K562 treated with DMSO at 1 percent for 24 hours (cell line): Measurements from ENCODE around the gene CIAO2B. TPM values are rescaled to one million over a fixed set of nuclear protein-coding genes. Genes with fewer than 3 reads are reported as not detected.

ENCODE experiments used
- total RNA-seq: library from RNA; unstranded; fragments of 300-600 nt; gene quantifications from 2 replicates; pipeline ENCODE4 v1.2.3, GENCODE V29; 2022; ENCODE audit warnings: low read depth; ENCODE audit not compliant: insufficient read depth

CIAO2B gene
- total RNA-seq: 267 and 312 TPM in 2 replicates

DNA sequence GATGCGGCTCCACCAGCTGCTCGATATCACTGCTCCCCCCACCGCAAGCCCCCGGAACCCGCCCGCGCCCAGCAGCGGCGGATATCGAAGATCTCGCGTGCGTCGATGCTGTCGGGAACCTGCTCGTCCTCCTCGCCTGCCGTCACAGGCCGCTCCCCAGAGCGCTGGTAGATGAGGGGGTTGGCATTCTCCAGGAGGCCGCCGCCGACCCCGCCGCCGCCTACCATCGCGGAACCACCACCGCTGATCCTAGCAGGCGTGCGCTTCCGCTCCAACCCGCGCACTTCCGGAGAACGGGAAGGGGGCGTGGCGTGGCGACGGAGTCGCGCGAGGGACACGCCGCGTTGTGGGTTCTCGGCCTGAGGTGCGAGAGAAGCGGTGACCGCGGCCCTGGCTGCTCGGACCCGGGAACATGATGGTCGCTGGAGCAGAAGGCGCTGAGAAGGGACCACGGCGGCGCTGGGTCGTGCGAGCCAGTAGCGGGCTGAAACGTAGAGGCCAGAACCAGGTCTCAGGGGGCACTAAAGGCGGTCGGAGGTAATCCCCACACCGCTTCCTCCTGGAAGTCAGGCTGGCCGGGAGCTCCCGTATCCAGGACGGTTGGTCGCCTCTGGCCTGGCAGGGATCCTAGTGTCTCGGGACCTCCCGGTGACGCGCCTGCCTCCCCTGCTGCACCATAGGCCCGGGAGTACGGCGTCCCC lies at the start of gene CIAO2B:
TSS of gene CIAO2B (minus strand) at position 265 of the 701 bp plus-strand sequence. CDS start at position 227, 38 bp downstream.

DNA sequence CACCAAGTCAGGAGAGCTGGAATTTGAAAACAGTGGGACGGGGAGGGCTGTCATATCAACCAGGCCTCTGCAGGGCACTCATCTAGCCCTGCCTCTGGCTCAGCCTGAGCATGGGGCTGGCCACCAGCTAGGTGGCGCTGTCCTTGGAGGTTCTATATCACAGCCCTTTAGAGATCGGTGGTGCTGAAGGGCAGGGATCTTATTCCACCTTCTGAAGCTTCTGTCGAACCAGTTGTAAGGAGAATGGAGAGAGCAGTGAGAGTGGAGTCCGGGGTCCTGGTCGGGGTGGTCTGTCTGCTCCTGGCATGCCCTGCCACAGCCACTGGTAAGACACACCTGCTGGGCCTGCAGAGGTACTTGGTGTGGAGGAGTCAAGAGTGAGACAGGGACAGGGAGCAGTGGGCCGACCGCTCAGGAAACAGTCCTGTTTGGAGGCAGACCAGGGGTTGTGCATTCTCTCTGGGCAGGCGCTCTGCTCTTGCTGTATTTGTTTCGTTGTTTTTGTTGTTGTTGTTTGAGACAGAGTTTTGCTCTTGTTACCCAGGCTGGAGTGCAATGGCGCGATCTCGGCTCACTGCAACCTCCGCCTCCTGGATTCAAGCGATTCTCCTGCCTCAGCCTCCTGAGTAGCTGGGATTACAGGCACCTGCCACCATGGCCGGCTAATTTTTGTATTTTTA lies 27.0 kb upstream of the CIAO2B start, which contains the start of gene CES3:
TSS of gene CES3 (plus strand) at position 202 of the 680 bp plus-strand sequence. CDS start at position 244, 42 bp downstream.

DNA sequence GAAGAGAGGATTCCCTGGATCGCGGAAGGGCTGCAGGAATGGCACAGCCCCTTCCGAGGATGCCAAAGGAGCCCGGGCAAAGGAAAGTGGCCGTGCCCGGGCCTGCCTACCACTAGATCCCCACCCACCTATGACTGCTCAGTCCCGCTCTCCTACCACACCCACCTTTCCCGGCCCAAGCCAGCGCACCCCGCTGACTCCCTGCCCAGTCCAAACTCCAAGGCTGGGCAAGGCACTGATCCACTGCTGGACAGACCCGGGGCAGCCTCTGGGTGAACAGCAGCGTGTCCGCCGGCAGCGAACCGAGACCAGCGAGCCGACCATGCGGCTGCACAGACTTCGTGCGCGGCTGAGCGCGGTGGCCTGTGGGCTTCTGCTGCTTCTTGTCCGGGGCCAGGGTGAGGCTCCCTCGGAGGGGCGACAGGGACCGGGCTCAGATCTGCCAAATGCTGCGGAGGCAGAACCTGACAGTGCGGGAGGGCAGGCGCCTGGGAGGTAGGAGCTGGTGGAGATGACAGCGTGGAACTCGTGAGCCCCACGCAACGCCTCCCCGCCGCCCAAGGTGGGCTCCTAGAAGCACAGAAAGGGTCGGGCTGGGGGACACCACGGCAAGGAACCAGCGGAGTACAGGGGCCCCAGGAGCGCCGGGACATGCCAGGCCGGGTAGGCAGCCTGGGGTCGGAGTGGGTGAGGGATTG lies 1.3 kb upstream of the CIAO2B start, which contains the start of gene CES2:
TSS of gene CES2 (plus strand) at position 203 of the 698 bp plus-strand sequence. CDS start at position 323, 120 bp downstream.

DNA sequence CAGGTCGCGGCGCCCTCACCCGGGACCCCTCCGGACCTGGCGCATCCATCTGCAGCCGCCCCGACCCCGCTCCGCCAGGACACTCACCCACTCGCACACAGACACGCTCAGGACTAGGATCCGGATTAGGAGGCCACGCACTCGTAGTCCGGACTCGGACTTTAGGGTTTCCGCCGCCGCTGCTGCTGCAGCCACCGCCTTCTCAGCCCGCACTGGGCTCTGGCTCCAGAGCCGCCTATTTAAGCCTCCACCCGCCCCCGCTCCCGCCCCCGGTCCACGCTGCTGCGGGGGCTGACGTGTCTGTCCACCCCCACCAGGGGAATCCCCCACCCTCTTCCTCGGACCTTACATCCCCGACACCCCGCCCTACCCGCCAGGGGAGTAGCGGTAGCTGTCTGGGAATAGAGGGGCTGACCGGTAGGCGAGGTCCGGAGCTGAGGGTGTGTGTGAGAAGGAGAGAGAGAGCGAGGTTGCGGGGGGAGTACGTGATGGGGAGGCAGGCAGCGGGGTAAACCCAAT lies 8.8 kb downstream of the CIAO2B start, which contains the start of gene RRAD:
TSS of gene RRAD (minus strand) at position 214 of the 519 bp plus-strand sequence. CDS start 356 bp downstream, outside the sequence.

DNA sequence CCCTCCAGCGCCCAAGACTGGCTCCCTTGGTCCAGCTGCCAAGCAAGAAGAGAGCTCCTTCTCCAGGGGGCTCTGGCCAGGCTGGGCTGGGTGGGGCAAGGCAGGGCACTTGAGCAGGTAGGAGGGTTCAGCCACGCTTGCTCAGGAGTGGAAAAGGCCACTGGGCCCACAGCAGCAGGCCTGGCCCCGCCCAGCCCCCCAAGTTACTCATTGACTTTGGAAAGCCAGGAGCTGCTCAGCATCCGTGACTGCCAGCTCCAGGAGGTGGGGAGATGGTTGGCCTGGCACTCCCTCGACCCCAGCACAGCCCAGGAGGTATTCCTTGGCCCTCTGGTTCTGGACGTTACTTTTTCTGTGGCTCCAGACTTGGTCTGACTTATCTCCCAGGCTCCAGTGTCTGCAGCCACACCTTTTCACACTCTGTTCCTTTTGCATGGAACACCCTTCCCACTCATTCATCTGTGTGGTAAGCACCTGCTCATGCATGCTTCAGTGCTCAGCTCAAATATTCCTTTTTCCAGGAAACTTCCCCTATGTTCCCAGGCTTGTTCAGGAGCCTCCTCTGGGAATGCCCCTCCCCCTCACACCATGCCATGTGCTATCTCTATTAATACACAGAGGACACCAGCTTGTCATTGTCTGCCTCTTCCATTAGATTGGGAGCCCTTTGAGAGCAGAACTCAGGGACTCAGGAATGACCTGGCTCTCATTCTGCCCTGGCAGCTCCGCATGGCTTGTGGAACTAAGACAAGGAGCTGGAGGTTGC lies 15.2 kb downstream of the CIAO2B start, which contains the start of gene CDH16:
TSS of gene CDH16 (minus strand) at position 83 of the 766 bp plus-strand sequence. CDS start 820 bp downstream, outside the sequence.

Other genes with a start within 250 kb of the CIAO2B start
- gene CMTM4, start 237.7 kb downstream of the CIAO2B start, total RNA-seq: 17.1 and 19.1 TPM in 2 replicates
- 21.9 and 24.1 TPM in 2 replicates for gene DYNC1LI2, start 182.8 kb downstream of the CIAO2B start, total RNA-seq
- not detected in 2 replicates for gene TERB1, start 132.8 kb downstream of the CIAO2B start, total RNA-seq
- gene NAE1, start 103.4 kb downstream of the CIAO2B start, total RNA-seq: 53.3 and 63.5 TPM in 2 replicates
- not detected in 2 replicates for gene CA7, start 90.0 kb downstream of the CIAO2B start, total RNA-seq
- gene PDP2, start 53.9 kb downstream of the CIAO2B start, total RNA-seq: 6.1 and 7.6 TPM in 2 replicates
- not detected in 2 replicates for gene CDH16, start 15.5 kb downstream of the CIAO2B start, total RNA-seq
- 8.4 and 10.3 TPM in 2 replicates for gene RRAD, start 8.9 kb downstream of the CIAO2B start, total RNA-seq
- 28.3 and 28.7 TPM in 2 replicates for gene CES2, start 1.1 kb upstream of the CIAO2B start, total RNA-seq
- gene CES3, start 26.9 kb upstream of the CIAO2B start, total RNA-seq: 1.00 and 1.3 TPM in 2 replicates
- gene CES4A, start 54.2 kb upstream of the CIAO2B start, total RNA-seq: not detected in 2 replicates
- gene CBFB, start 94.7 kb upstream of the CIAO2B start, total RNA-seq: 74.8 and 77.4 TPM in 2 replicates
- 9.1 and 12.1 TPM in 2 replicates for gene PHAF1, start 175.5 kb upstream of the CIAO2B start, total RNA-seq
- 8.1 and 8.9 TPM in 2 replicates for gene B3GNT9, start 216.6 kb upstream of the CIAO2B start, total RNA-seq
- gene TRADD, start 225.5 kb upstream of the CIAO2B start, total RNA-seq: 65.4 and 73.5 TPM in 2 replicates
- 20.0 and 26.4 TPM in 2 replicates for gene FBXL8, start 225.6 kb upstream of the CIAO2B start, total RNA-seq
- 16.5 and 21.1 TPM in 2 replicates for gene HSF4, start 230.3 kb upstream of the CIAO2B start, total RNA-seq
- gene NOL3, start 236.1 kb upstream of the CIAO2B start, total RNA-seq: 23.2 and 28.7 TPM in 2 replicates
- 27.3 and 27.5 TPM in 2 replicates for gene MATCAP1, start 249.6 kb upstream of the CIAO2B start, total RNA-seq